GM18873 (cell line): ENCODE results near the gene SLC35A2.

ENCODE experiments used
- ATAC-seq: cut with Tn5 transposase; IDR thresholded peaks from one replicate; pipeline ENCODE4 v1.9.1; 2021; ENCODE audit warnings: mild to moderate bottlenecking, moderate library complexity, moderate number of reproducible peaks; ENCODE audit not compliant: unreplicated experiment, low FRiP score

Gene SLC35A2

DNA sequence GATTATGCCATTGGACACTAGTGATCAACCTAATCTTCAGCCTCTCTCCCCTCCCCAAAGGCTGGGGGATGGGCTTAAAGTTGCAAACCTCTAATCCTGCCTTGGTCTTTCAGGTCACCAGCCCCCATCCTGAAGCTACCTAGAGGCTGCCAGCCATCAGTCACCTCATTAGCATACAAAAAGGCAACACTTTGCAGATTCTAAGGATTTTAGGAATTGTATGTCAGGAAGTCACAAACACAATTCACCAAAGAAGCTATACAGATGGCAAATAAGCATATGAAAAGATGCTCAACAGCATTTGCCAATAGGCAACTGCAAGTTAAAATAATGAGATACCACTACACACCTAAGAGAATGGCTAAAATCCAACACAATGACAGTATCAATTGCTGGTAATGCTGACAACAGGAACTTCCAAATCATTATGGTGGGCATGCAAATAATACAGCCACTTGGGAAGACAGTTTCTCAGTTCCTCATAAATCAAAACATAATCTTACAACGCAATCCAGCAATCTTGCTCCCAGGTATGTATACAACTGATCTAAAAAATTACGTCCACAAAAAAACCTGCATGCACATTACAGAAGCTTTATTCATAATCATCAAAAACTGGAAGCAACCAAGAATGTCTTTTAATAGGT, 16.4 kb upstream of the SLC35A2 start:
- ATAC-seq, result no peak

DNA sequence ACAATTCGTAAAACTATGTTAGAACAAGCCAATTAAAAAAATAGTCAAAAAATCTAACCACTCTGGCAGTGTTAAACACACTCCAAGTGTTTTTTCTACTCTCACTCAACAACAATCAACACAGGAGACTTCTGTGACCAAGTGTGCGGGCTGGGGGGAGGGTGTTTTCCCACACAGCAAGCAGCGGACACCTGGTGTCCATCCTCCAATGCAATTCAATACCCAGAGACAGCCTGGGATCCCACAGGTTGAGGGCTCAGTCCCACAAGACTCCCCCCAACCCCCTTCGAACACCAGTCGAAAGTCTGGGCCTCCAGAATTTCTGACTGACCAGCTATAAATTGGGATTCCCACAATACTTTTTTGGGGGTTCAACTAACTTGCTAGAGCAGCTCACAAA, 15.7 kb upstream of the SLC35A2 start:
- no peak for ATAC-seq

DNA sequence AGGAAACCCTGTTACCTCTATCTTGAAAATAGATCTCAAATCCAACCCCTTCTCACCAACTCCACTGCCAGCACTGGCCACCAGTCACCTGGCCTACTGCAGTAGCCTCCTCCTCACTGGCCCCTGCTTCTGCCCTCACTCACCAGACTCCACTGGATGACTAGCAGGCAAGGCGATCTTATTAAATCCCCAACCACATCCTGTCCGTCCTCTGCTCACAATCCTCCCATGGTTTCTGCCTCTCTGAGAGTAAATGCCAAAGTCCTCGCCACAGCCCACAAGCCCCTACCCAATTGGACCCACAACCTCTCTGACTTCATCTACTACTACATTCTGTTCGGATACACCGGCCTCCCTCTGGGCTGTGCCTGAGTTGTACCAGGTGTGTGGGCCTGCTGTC, 12.8 kb upstream of the SLC35A2 start:
- no peak for ATAC-seq

GRCh38 chrX:48923771-48924170, 12.3 kb upstream of the SLC35A2 start:
- ATAC-seq, result no peak

DNA sequence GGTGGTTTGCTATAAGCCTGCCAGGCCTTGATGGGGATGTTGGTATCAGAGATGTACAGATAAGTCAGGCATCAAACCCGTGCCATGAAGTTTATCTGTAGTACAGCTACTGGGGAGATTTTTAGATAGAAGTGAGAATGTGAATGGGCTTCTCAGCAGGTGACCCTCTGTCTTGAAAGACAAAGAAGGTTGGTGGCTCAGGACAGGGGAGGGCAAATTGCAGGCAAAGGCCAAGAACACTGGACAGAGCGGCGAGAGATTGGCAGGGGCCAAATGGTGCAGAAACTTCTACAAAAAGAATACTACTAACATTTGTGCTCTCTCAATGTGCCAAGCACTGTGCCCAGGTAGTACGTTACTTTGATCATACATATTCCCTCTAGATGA, 9.3 kb upstream of the SLC35A2 start:
- ATAC-seq, result no peak

GRCh38 chrX:48919947-48920717, 8.7 kb upstream of the SLC35A2 start:
- ATAC-seq, result no peak

DNA sequence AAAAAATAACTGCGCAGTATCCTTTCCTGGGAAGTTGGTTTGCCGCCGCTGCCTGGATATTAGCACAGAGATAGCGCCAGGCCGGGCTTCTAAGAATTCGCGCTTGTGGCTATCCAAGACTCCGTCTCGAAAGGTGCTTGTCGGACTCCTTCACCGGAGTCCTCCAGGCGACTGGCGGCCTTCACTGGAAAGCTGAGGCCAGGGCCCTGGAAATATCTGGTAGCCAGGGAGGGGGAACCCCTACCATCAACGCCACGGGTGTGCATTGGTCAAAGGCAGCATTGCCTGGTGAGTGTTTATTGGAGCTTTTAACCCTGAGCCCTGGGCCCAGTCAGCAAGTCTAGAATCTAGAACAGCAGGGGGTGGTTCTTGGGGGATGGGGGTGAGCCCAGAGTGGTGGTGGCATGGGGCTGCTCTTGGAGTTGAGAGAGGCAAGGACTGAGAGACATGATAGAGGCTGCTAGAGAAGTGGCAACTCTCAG, 8.0 kb upstream of the SLC35A2 start:
- ATAC-seq, result no peak

DNA sequence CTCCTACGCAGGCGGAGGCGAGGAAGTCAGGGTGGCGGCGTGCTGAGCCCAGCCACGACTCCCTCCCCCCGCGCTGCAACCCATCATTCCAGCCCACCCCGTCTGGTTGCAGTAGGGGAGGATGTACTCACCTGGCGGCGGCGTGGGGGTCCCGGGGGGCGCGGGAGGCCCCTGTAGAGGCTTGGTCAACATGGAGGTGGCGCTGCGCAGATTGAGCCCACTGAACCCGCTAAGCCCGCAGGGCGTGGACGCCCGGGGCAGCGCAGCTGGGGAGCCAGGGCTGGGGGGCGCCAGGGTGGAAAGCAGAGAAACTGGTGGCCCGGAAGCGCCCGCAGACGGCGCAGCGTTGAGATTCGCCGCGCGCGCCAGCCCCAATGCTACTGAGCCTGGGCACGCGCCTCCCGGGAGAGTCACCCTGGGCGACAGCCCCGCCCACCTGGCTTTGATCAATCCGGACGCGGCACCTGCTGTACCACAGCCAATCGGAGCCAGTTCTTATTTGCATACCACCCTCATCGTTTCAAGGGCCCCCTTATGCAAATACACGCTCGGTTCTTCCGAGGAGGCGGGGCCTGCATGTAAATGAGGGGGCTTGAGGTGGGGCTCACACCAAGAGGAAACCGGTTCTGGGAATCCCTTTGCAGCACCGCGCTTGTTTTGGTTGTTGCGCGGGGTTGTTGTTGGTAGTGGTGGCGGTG, 7.3 kb upstream of the SLC35A2 start, which contains the start of gene PIM2:
PIM2 (minus strand) TSS at position 382 of the 698 bp plus-strand sequence; CDS start at position 192, 190 bp downstream.
- peak; percentile 61 for ATAC-seq

- ATAC-seq, result no peak
These were observed 6.8 kb upstream of the SLC35A2 start for GRCh38 chrX:48918301-48918642.

DNA sequence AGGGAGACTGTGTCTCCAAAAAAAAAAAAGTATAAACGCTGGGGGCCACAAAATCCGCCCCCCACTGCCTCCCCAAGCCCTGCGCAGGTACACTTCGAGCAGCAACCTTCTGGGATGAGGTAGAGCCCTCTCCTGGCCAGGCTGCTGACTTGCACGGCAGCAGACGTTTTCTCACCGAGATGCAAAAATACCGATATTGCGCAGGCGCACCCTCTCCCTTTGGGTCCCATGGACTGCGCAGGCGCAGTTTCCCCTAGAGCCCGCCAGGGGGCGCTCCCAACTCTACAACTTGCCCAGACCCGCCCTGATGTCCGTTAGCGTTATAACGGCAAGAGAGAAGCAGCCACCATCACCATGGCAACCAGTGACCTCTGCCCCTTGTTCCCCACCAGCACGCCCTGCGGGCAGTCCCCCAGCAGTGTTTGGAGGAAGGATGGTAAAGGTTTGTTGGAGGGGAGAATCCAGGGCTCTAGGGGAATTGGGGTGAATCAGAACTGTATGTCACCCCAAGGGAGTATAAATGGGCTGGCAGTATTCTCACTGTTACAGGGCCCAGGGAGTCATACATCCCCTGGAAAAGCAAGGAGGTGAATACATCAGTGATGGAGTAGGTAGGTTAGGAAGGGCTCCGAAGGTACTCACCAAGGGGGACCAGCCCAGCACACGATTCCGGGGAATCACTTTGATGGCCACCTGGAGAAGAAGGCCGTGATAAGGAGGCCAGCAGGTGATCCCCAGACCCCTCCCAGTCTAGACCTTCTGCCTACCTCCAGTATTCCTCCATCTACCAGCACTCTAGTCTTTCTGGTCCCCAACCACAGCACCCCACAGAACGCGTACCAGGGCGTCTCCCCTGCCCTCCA, 5.9 kb upstream of the SLC35A2 start:
- no peak for ATAC-seq

- no peak for ATAC-seq
These were observed 3.4 kb upstream of the SLC35A2 start for GRCh38 chrX:48914593-48915493.

DNA sequence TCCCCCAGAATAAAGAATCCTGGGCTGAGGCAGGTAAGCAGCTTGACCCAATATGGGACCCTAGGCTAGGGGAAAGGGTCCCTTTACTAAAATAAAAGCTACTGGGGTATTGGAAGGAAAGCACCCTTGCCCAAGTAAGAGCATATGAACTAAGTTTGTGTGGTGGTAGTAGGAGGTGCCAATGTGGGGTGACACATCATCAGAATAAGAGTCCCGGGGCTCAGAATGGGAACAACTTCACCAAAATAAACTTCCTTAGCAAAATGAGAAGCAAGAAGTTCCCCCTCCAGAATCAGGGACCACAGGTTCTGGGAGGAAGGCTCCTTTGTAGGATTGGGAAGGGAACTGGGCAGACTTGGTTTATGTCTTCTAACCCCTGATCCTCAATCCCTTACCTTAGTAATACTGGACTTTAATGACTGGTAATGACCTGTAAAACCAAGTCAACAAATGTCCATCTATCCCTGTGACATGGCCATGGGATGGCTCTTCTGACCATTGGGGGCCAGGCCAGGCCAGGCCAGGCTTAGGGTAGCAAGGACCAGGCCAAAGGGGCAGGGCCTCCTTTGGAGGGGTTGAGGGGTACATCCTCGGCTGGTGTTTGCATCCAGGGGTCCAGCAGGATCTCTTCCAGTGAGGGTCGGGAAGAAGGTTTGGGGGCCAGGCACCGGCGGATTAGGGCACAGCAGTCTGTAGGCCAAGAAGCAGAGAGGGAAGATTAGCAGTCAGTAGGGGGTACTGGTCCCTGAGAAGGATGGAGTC, 2.3 kb upstream of the SLC35A2 start:
- ATAC-seq, result no peak

- no peak for ATAC-seq
These were observed 477 bp downstream of the SLC35A2 start for GRCh38 chrX:48910926-48911411.

DNA sequence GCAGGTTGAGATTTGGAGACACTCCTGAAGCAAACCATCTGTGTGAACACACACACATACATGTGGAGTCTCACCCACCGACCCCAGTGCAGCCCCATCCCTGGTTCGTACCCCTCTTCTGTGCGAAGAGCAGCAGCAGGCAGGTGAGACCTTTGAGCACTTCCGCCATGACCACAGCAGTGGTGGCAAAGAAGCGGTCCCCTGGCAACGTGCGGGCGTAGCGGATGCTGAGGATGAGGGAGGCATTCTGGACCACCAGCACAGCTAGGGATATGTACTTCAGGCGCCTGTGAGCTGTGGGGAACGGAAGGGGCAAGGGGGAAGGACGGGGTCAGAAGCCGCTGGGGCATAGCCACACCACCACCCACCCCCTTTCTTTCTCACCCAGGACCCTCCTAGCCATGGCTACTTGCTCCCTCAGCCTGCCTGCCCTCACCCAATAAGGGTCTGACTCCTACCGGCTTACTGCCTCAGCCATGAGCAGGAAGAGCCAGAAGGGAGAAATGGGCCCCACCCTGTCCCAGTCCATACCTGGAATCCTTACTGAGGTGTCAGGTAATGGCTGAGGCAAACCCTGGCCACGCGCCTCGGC, 1.6 kb downstream of the SLC35A2 start:
- ATAC-seq, result no peak

GRCh38 chrX:48908600-48908999, 2.8 kb downstream of the SLC35A2 start:
- ATAC-seq, result no peak

DNA sequence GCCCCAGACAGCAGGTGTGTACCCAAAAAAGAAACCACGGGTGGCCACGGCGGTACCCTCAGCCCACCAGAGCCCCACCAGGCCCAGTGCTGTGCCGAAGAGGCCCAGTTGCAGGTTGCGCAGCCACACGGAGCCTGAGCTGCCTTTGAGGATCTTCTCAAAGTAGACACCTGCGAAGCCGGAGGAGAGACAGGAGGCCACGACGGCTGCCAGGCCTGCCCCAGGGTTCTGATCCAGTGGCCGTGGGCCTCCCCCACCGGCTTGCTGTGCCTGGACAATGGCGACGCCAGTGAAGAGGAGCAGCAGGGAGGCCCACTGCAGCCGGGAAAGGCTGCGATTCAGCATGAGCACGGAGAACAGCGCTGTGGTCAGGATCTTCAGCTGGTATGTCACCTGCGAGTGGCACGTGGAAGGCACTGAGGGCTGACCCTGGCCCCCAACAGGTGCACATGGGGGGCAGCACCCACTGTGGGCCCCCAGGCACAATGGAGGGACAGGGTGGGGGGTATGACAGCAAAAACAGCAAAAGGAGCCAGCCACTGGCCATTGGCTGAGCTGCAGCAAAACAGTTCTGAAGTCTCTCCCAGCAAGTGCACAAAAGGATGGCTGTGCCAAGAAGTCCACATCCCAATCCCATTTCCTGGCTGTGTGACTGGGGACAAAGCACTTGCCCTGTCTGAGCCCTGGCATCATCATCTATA, 6.2 kb downstream of the SLC35A2 start:
- no peak for ATAC-seq

- ATAC-seq, result no peak
These were observed 6.8 kb downstream of the SLC35A2 start for GRCh38 chrX:48904626-48905025.

GRCh38 chrX:48904180-48904579, 7.3 kb downstream of the SLC35A2 start:
- ATAC-seq, result no peak
